Ovary (tissue), 9 donors: ENCODE measurements around the gene GYS1. TPM values are rescaled to one million over a fixed set of nuclear protein-coding genes. Genes with fewer than 3 reads are reported as not detected.

Source experiments
- DNase-seq, 5 donors: peaks; one replicate each; pipeline ENCODE4 v3.0.0-alpha.2; 2019 to 2020
- H3K27ac ChIP-seq, 2 donors: fragments of 200-600 bp; one replicate each; pipeline versions ENCODE4 v1.5.1 to v1.8.0; 2019 to 2022
- H3K27me3 ChIP-seq: fragments of 200-600 bp; one replicate; pipeline ENCODE4 v1.8.0; 2022
- H3K36me3 ChIP-seq: fragments of 200-600 bp; sonication (generic); one replicate; pipeline ENCODE4 v1.5.1; 2019
- H3K4me1 ChIP-seq: one replicate; pipeline ENCODE4 v1.8.1; 2013; ENCODE audit warnings: mild to moderate bottlenecking, moderate library complexity; ENCODE audit not compliant: insufficient read depth
- H3K4me3 ChIP-seq: fragments of 200-600 bp; sonication (generic); one replicate; pipeline ENCODE4 v1.5.1; 2017
- H3K9me3 ChIP-seq, 2 donors: fragments of 200-600 bp in 1 of 2; sonication (generic) in 1 of 2; one replicate each; pipeline versions ENCODE4 v1.5.1 to v1.8.1; 2013 to 2019; ENCODE audit warnings: mild to moderate bottlenecking in 1 of 2, moderate library complexity in 1 of 2
- CTCF ChIP-seq, 3 donors: fragments of 450-650 bp in 2 of 3; fragments of 200-600 bp in 1 of 3; IDR thresholded peaks; one replicate each; pipeline versions ENCODE4 v1.5.1 to v1.8.0; 2016 to 2022; ENCODE audit warnings: antibody characterized with exemption in 3 of 3, mild to moderate bottlenecking in 1 of 3
- EP300 ChIP-seq: sonication (generic); formaldehyde crosslinking; IDR thresholded peaks from one replicate; pipeline ENCODE4 v1.6.1; 2017; ENCODE audit warnings: antibody characterized with exemption
- POLR2A ChIP-seq: fragments of 450-650 bp; IDR thresholded peaks from one replicate; pipeline ENCODE4 v1.6.1; 2017; ENCODE audit warnings: antibody characterized with exemption, mild to moderate bottlenecking, moderate library complexity
- WGBS, 3 donors: extraction: QIAGEN DNeasy Blood & Tissue Kit in 1 of 3; methylation state at CpG; one replicate each; pipeline versions ENCODE4 v1.1.5 to v1.1.7; 2013 to 2017; 5-methylcytosine and 5-hydroxymethylcytosine counted together
- intact Hi-C, 4 donors: fragments of 100-400 bp; cut with DNase I; formaldehyde crosslinking; loops; one replicate each; pipeline versions ENCODE4 v1.11.0 to v1.15.1; 2022 to 2023
- polyA plus RNA-seq, 2 donors: library from polyadenylated mRNA; stranded (reverse); fragments of 200-250 nt in 1 of 2; fragments of 350-450 nt in 1 of 2; fragmentation: Illumina TruSeq in 1 of 2; extraction: RNeasy Lipid Tissue Mini Kit (QIAGEN cat#74804) in 1 of 2; gene quantifications; one replicate each; pipeline ENCODE4 v1.2.3, GENCODE V29; 2013 to 2014
- total RNA-seq, 7 donors: library from RNA; depleted of rRNA in 2 of 7; stranded (reverse); fragments of >200 nt in 2 of 7; fragmentation: NEBNext Ultra II Directional in 3 of 7; extraction: Animal tissue kit (Norgen Biotek cat#: 25700) in 3 of 7; gene quantifications; one replicate each; pipeline versions ENCODE4 v1.1.0 to v1.2.4, GENCODE V29; 2016 to 2023
- donor health status: DM: no; HTN: no; CAD: no; lungs with moderate emphysema.
- donor health status: DM: no; HTN: no; CAD: no.
- donor health status: Bipolar disorder and iron deficiency.
- donor health status: DM: yes; HTN: yes; CAD: no.
- donor health status: DM: no; HTN: no; CAD: no.
- donor health status: DM: yes; HTN: yes; CAD: no.

Gene GYS1
- total and polyA plus RNA-seq, 9 donors: 16.3 to 33.6 (median 29.0) TPM

DNA sequence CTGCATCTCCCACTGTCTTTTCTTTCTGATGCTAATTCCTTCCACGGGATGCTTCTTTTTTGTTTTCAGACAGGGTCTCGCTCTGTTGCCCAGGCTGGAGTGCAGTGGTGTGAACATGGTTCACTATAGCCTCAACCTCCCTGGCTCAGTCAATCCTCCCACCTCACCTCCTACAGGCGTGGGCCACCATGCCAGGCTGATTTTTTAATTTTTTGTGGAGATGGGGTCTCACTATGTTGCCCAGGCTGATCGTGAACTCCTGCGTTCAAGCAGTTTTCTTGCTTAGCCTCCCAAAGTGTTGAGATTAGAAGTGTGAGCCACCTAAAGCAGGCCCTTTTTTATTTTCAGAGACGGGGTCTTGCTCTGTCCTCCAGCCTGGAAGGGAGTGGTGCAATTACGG, 4.8 kb downstream of the GYS1 start:
- no peaks in the 10 kb centered on the region for H3K27me3 ChIP-seq
- intact Hi-C loops: no loop called here
- DNase-seq: no peak

DNA sequence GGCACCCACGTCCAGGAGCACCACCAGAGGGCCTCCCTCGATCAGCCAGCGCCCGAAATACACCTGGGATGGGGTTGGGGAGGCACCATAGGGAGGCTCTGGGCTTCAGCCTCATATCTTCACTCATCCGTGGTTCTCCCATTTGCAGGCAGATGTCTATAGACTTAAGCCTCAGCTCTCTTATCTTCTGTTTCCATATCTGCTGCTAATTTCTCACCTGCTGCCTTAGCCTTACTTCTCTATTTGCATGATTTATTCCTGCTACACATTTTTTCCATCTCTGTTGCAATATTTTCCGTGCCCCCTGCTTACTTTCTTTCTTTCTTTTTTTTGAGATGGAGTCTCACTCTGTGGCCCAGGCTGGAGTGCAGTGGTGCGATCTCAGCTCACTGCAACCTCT, 5.8 kb downstream of the GYS1 start:
- Histone ChIP-seq H3K4me1 (peaks cover 12% of the 10 kb centered on the region), H3K9me3 (no peaks in the 10 kb centered on the region), H3K27ac (no peak overlapping the region), H3K36me3 (no peaks in the 10 kb centered on the region), H3K27me3 (no peaks in the 10 kb centered on the region), H3K4me3 (no peak overlapping the region)
- DNase-seq: no peak
- 80 to 88% (median 86%) methylated on average over 7 of the region's 7 CpGs for WGBS, 3 donors
- intact Hi-C loops: no loop called here
- no peak for TF ChIP-seq POLR2A
- TF ChIP-seq CTCF (IDR thresholded peaks at IDR 0.05): no peak
- TF ChIP-seq EP300: no peak

More for the DNA sequence above, 4.8 kb downstream of the GYS1 start:
- Histone ChIP-seq H3K4me3 (no peak overlapping the region), H3K27ac (no peak overlapping the region), H3K36me3 (no peaks in the 10 kb centered on the region), H3K9me3 (no peaks in the 10 kb centered on the region), H3K4me1 (peaks cover 12% of the 10 kb centered on the region)
- 91 to 97% (median 94%) methylated on average over 7 of the region's 7 CpGs for WGBS, 3 donors
- TF ChIP-seq EP300 (no peak), POLR2A (no peak), CTCF (IDR thresholded peaks at IDR 0.05) (no peak)

DNA sequence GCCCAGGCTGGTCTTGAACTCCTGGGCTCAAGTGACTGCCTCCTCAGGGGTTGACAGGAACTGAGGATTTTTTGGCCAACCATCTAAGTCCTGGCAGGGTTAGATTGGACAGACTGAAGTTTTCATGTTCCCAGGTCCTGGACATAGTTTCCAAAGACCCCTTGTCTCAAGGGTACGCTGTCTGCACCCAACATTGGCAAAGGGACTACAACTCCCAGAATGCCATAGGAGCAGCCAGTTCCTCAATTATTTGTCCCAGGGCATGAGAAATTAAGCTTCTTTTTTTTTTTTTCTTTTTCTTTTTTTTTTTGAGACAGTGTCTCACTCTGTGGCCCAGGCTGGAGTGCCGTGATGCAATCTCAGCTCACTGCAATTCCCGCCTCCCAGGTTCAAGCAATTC, 6.9 kb downstream of the GYS1 start:
- no peaks in the 10 kb centered on the region for H3K27me3 ChIP-seq
- H3K4me3 ChIP-seq: no peak overlapping the region
- H3K4me1 ChIP-seq: peaks cover 3% of the 10 kb centered on the region
- TF ChIP-seq EP300 (no peak), POLR2A (no peak), CTCF (IDR thresholded peaks at IDR 0.05) (no peak)
- WGBS, 3 donors: 88 to 93% (median 90%) methylated on average over 3 of the region's 3 CpGs
- H3K27ac ChIP-seq: no peak overlapping the region
- no peak for DNase-seq
- no peaks in the 10 kb centered on the region for H3K36me3 ChIP-seq
- no peaks in the 10 kb centered on the region for H3K9me3 ChIP-seq
- intact Hi-C loops: no loop called here

DNA sequence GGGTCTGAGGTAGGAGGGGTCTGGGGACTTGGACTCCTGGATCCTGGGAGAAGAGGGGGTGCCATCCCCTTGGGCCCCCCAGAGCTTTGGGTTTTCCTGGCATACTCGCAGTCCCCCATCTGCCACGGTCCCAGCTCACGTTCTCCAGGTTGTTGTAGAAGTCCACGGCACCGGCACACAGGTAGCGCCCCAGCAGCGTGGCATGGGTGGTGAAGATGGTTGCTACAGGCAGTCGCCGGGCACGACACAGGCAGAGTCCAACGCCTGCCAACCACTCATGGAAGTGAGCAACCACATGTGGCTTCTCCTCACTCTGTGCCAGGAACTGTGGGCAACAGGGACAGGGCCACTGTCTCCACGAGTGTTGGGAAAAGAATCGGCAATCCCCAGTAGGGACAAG, 7.4 kb downstream of the GYS1 start:
- Histone ChIP-seq H3K27me3 (no peaks in the 10 kb centered on the region), H3K27ac (no peak overlapping the region), H3K4me1 (no peaks in the 10 kb centered on the region), H3K36me3 (no peaks in the 10 kb centered on the region), H3K9me3 (no peaks in the 10 kb centered on the region), H3K4me3 (no peak overlapping the region)
- intact Hi-C loops: no loop called here
- no peak for DNase-seq
- WGBS, 3 donors: 92 to 94% (median 93%) methylated on average over 13 of the region's 13 CpGs
- TF ChIP-seq POLR2A (no peak), CTCF (IDR thresholded peaks at IDR 0.05) (no peak), EP300 (no peak)

- Histone ChIP-seq H3K4me1 (no peaks in the 10 kb centered on the region), H3K36me3 (no peaks in the 10 kb centered on the region), H3K9me3 (no peaks in the 10 kb centered on the region), H3K27me3 (no peaks in the 10 kb centered on the region), H3K4me3 (no peak overlapping the region), H3K27ac (no peak overlapping the region)
- WGBS, 3 donors: 85 to 89% (median 88%) methylated on average over 9 of the region's 9 CpGs
- no peak for DNase-seq
- TF ChIP-seq CTCF (IDR thresholded peaks at IDR 0.05): no peak
- no peak for TF ChIP-seq POLR2A
- TF ChIP-seq EP300: no peak
- intact Hi-C loops: no loop called here
These were observed 10.8 kb downstream of the GYS1 start for GRCh38 chr19:48982280-48982679.
